HG02763 (cell line): ENCODE measurements around the gene BSND.

Source experiments
- ATAC-seq: cut with Tn5 transposase; IDR thresholded peaks from one replicate; pipeline ENCODE4 v1.9.1; 2021; ENCODE audit warnings: mild to moderate bottlenecking, moderate library complexity; ENCODE audit not compliant: unreplicated experiment

The BSND gene

GRCh38 chr1:54975356-54976108, 23.2 kb upstream of the BSND start:
- ATAC-seq, result no peak

DNA sequence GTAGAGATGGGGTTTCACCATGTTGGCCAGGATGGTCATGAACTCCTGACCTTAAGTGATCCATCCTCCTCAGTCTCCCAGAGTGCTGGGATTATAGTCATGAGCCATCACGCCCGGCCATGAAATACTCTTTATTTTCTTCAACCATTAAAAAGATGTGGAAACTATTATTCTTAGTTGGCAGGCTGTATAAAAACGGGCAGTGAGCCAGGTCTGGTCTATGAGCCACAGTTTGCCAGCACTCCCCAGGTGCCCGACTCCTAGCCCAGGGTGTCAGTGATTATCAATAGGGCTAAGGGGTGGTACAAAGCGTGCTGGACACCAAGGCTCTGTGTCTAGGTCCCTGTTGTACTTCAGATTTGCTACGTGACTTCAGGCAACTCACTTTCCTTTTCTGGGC, 22.0 kb upstream of the BSND start:
- ATAC-seq, result no peak

GRCh38 chr1:54977533-54978297, 21.0 kb upstream of the BSND start:
- ATAC-seq, result no peak

DNA sequence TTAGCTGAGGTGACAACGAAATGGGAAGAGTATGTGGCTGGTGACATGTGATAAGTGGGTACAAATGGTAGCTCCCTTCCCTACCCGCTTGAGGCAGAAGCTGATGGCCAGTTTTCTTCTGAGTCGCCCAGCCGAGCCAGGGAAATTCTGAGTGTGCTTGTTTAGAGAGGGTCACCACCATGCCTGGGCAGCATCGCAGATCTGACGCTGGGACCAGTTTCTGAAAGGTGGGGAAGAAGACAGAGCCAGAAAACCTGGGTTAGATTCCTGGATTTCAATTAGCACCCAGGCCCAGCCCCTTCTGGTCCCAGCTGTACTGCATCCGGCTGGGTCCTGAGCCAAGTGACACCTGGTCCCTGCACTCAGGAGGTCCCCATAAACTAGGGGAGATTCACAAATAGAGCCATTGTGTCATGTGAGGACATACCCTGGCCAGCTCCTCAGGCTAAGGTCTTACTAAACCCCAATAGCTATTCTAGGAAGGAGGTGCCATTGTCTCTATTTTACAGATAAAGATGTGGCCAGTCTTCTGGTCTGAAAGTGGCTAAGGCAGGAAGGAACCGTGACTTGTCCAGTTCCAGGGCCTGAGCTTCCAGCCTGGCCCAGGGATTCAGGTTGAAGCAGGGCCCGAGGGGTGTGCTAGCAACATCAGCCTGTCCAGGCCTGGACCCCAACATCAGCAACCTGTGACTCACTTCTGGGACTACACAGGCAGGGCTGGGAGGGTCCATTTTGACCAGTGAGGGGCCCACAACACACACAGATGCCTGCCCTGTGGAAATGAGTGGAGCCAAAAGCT, 20.0 kb upstream of the BSND start:
- no peak for ATAC-seq

DNA sequence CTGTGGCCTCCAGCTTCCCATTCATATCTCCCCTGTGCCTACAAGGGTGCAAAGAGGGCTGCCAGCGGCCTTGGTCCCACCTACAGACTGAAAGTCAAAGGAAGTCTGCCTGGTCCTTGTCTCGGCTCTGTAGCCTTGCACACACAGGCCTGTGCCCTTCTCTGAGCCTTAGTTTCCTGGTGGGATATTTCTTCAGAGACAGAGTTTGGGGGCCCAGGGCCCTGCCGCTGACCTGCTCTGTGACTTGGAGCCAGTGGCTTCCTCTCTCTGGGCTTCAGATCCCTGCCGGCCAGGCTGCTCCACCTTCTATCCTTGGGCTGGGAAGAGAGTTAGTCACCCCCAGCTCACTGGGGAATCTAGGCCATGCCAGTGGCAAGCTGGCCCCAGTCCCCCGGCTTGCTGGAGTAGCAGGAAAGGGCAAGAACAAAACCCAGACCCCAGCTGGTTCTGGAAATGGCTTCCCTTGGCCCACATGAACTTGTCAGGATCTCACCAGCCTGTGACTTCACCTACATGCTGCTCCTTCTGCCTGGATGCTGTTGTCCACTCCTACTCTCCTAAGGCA, 19.3 kb upstream of the BSND start:
- ATAC-seq, result no peak

GRCh38 chr1:54980046-54980527, 18.6 kb upstream of the BSND start:
- ATAC-seq, result no peak

- ATAC-seq, result no peak
These were observed 18.0 kb upstream of the BSND start, which contains the start of gene TMEM61 for GRCh38 chr1:54980528-54981241. Gene TMEM61 (plus strand): TSS chr1:54980628. CDS start chr1:54981066, 438 bp downstream.

- ATAC-seq, result no peak
These were observed 17.3 kb upstream of the BSND start for GRCh38 chr1:54981466-54981865.

DNA sequence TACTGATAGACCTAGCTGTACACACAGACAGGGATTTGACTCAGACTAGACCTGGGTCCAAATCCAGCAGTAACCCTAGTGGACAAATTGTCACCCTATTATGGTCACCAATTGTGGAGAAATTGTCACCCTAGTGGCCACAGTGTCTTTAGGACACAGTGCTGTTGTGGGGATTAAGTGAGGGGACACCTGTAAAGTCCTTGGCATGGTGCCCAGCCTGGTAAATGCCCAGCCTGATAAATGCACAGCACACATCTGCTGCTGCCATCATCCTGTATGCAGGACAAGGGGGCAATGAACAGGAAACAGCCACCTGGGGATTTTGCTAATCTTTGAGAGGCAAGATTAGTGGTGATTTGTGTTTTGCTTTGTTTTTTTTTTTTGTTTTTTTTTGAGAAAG, 16.0 kb upstream of the BSND start:
- ATAC-seq, result no peak

DNA sequence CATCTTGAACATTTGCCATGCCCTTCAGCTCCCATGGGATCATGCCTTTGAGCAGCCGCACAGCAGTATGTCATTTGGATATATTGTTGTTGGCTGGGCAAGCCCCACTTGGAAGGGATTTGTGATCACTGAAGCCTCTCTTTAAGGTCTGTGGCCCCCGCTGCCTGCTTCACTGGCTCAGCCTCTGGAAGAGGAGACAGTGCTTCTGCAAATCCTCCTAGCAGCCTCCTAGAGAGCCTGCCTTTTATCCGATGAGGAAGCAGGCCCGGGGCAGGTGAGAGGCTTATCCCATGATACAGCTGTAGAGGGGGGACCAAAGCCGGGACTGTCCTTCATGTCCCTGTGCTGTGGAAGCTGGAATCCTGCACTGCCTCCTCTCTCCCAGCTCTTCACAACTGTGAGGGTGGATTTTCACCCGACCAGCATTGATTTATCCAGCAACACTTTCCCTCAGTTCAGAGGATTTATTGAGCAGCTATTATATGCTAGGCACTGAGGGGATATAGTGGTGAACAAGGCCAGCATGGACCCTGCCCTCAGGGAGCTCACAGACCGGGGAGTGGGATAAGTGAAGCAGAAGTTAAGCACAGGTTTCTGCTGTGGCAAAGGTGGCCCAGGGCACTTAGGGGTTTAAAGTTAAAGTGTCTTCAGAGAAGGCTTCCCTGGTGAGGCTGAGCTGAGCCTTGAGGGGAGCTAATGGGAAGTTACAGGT, 14.4 kb upstream of the BSND start:
- no peak for ATAC-seq

GRCh38 chr1:54985556-54985955, 13.2 kb upstream of the BSND start:
- no peak for ATAC-seq

- ATAC-seq, result no peak
These were observed 12.7 kb upstream of the BSND start for GRCh38 chr1:54986025-54986424.

DNA sequence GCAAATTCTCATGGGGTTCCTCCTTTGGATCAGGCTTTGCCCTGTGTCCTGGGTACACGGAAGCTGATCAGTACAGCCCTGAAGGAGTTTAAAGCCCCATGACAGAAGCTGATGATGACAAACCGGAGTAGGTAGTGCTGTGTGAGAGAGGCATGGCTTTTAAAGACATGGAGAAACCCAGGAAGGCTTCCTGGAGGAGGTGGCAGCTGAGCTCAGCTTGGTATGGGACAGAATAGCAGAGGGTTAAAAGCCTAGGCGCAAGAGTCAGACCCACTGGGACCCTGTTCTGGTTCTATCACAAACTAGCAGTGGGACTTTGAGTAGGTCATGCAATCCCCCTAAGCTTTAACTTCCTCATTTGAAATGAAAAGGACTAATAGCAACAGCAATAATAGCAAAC, 12.2 kb upstream of the BSND start:
- ATAC-seq, result no peak

- ATAC-seq, result no peak
These were observed 11.3 kb upstream of the BSND start for GRCh38 chr1:54987427-54987826.

DNA sequence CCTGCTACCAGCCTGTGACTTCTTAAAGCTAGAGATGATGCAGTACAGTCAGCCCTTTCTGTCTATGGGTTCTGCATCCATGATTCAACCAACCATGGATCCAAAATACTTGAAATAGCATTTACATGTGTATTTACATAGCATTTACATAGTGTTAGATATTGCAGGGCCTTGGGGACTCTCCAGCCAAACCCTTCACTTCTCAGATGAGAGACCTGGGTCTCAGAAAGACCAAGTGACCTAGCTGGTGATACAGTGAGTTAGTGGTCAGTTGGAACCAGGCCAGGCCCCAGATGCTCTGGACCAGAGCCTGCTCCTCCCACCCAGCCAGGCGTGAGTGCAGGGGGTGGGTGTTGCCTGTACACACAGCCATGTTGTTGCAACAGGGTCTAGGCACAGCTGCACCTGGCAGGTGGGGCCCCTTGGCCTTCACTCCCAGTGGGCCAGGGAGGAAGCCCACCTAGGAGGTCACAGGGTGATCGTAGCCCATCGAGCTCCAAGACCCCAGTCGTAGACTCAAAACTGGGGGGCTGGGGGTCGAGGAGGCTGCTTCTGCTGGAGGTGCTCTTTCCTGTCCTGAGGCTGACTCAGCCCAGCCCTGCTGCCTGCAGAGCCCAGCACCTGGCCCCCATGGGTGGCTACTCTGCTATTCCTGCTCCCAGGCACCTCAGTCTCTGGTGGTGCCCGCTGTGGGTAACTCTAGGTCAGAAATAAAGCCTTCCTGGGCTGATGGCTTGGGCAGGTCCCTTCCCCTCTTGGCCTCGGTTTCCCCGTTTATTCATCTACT, 10.6 kb upstream of the BSND start:
- no peak for ATAC-seq

GRCh38 chr1:54988975-54989374, 9.8 kb upstream of the BSND start:
- ATAC-seq, result no peak

DNA sequence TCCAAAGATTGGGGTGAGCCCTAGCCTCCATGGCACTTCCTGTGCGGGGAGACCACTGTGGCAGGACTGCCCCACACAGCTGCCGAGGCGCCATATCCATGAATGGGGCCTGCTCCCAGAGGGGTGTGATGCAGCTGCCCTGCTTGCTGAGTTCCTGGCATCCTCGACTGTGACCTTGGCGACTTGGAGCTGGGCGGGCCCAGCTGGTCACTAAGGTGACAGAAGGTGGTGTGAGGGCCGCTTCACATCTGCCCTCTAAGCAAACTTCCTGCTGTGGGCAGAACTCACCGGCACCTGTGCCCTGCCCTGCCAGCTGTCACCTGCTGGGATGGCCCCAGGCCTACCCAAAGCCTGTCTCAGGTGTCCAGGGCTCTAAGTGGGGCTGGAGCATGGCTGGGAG, 9.3 kb upstream of the BSND start:
- no peak for ATAC-seq

GRCh38 chr1:54989968-54990810, 8.5 kb upstream of the BSND start:
- no peak for ATAC-seq
